HUES6 (cell line): ENCODE measurements around the gene CCDC30.

Experiments used
- H3K27ac ChIP-seq: 2 replicates; pipeline ENCODE4 v1.7.0; 2013; ENCODE audit warnings: low read depth, mild to moderate bottlenecking, low read length, inconsistent platforms
- H3K27me3 ChIP-seq: 2 replicates; pipeline ENCODE4 v1.6.1; 2013; ENCODE audit warnings: low read length; ENCODE audit not compliant: control insufficient read depth, insufficient read depth
- H3K36me3 ChIP-seq: 2 replicates; pipeline ENCODE4 v1.6.1; 2013; ENCODE audit warnings: low read length; ENCODE audit not compliant: control insufficient read depth, insufficient read depth
- H3K4me1 ChIP-seq: 2 replicates; pipeline ENCODE4 v1.6.1; 2013; ENCODE audit warnings: low read length; ENCODE audit not compliant: control insufficient read depth, insufficient read depth
- H3K4me3 ChIP-seq: 2 replicates; pipeline ENCODE4 v1.5.1; 2013; ENCODE audit warnings: low read depth, low read length
- H3K9ac ChIP-seq: one replicate; pipeline ENCODE4 v1.6.1; 2013; ENCODE audit warnings: mild to moderate bottlenecking, low read length
- H3K9me3 ChIP-seq: 2 replicates; pipeline ENCODE4 v1.6.1; 2013; ENCODE audit warnings: low read depth, low read length; ENCODE audit not compliant: control insufficient read depth, insufficient read depth

The CCDC30 gene

DNA sequence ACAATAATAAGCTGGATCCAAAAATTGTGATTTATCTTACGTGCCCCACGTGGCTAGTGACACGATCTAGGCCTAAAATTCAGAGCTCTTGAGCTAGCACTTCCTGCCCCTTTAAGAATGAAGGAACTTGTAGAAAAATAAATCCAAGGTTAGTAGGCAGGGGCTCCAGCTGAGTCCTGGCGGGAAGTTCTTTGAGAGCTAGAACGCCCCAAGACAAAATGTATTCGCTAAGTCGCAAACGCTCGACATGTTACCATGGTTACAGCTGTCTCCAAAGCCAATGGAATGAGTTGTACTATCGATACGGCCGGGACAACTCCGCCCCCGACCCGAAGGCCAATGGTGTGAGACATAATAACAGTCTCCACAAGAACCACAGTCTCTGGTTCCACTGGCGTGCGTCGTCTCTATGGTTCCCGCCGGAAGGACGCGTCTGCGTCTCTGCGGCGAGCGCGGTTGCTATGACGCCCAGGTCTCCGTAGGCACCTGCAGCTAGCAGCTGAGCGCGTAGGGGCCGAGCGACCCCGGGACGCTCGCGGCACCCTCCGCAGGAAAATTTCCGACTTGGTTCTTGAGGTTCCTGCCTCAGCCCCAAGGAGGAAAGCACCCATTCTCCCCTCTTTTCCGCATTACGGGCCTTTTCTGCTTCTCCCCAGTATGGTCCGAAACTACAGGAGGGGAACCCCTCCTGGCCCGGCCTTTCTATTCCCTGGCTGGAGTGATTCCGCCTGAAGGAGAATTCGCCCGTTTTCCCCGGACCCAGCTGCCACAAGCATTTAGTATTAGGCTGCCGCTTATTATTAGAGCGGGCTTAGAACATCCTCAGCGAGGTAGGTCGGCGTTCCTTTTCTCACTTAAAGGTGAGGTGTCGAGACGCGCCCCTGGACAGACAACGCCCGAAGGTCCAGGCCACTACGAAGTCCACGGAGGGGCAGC, at the start of gene CCDC30:
CCDC30 (plus strand) TSS at position 459 of the 936 bp plus-strand sequence. CDS start 17,266 bp downstream, outside the sequence.
- no peak within 1 kb of the TSS for H3K27ac ChIP-seq
- peaks cover 28% of the 10 kb centered on the region for H3K36me3 ChIP-seq
- H3K27me3 ChIP-seq: peaks cover 15% of the 10 kb centered on the region; the same call in 1 of the 2 replicates
- peak within 1 kb of the TSS; percentile 46 for H3K9ac ChIP-seq
- peak within 1 kb of the TSS; percentile 76 for H3K4me3 ChIP-seq
- no peaks in the 10 kb centered on the region for H3K9me3 ChIP-seq
- H3K4me1 ChIP-seq: peaks cover 6% of the 10 kb centered on the region

- H3K9me3 ChIP-seq: no peaks in the 10 kb centered on the region
- no peak overlapping the region for H3K27ac ChIP-seq
- H3K4me1 ChIP-seq: peaks cover 18% of the 10 kb centered on the region
- peaks cover 2% of the 10 kb centered on the region; the same call in 1 of the 2 replicates for H3K36me3 ChIP-seq
- H3K9ac ChIP-seq: no peak overlapping the region
- H3K4me3 ChIP-seq: no peak overlapping the region
- no peaks in the 10 kb centered on the region for H3K27me3 ChIP-seq
These were observed 48.3 kb upstream of the CCDC30 start for GRCh38 chr1:42414551-42415496.

DNA sequence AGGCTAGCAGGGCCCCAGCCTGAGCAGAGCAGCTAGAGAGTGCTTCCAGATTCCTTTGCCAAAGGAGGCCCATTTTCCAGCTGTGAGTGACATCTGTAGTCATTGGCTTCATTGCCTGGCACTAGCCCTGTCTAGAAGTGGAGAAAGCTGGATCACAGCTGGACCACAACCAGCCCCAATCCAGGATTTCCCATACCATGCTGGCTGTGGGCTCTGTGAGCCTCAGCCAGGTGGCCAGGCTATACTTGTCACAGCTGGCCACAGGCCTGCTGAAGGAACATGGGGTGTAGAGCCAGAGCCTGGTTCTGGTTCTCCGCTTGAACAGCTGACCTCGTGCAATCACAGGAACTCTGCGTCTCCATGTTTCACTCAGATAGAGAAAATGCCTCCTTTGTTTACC, 45.9 kb upstream of the CCDC30 start:
- Histone ChIP-seq H3K9ac (no peak overlapping the region), H3K4me3 (no peak overlapping the region), H3K9me3 (no peaks in the 10 kb centered on the region), H3K4me1 (peaks cover 18% of the 10 kb centered on the region), H3K27me3 (no peaks in the 10 kb centered on the region), H3K27ac (no peak overlapping the region), H3K36me3 (no peaks in the 10 kb centered on the region; the same call in 1 of the 2 replicates)

- Histone ChIP-seq H3K9me3 (no peaks in the 10 kb centered on the region), H3K36me3 (no peaks in the 10 kb centered on the region), H3K4me1 (peaks cover 18% of the 10 kb centered on the region), H3K27me3 (no peaks in the 10 kb centered on the region), H3K27ac (peak overlapping the region; percentile 36; the same call in 1 of the 2 replicates), H3K9ac (no peak overlapping the region), H3K4me3 (no peak overlapping the region)
These were observed 44.6 kb upstream of the CCDC30 start for GRCh38 chr1:42418516-42418915.

- no peak overlapping the region for H3K9ac ChIP-seq
- peaks cover 18% of the 10 kb centered on the region for H3K4me1 ChIP-seq
- H3K36me3 ChIP-seq: no peaks in the 10 kb centered on the region
- no peak overlapping the region for H3K27ac ChIP-seq
- no peak overlapping the region for H3K4me3 ChIP-seq
- no peaks in the 10 kb centered on the region for H3K27me3 ChIP-seq
- no peaks in the 10 kb centered on the region for H3K9me3 ChIP-seq
These were observed 43.8 kb upstream of the CCDC30 start for GRCh38 chr1:42419126-42419821.

GRCh38 chr1:42420121-42420520, 43.0 kb upstream of the CCDC30 start:
- Histone ChIP-seq H3K4me1 (peaks cover 18% of the 10 kb centered on the region), H3K9ac (no peak overlapping the region), H3K27ac (no peak overlapping the region), H3K4me3 (no peak overlapping the region), H3K27me3 (no peaks in the 10 kb centered on the region), H3K36me3 (no peaks in the 10 kb centered on the region), H3K9me3 (no peaks in the 10 kb centered on the region)

GRCh38 chr1:42420911-42421585, 42.0 kb upstream of the CCDC30 start:
- no peak overlapping the region for H3K4me3 ChIP-seq
- no peak overlapping the region for H3K9ac ChIP-seq
- H3K9me3 ChIP-seq: no peaks in the 10 kb centered on the region
- H3K4me1 ChIP-seq: peaks cover 18% of the 10 kb centered on the region
- H3K27ac ChIP-seq: no peak overlapping the region
- no peaks in the 10 kb centered on the region for H3K27me3 ChIP-seq
- no peaks in the 10 kb centered on the region for H3K36me3 ChIP-seq

DNA sequence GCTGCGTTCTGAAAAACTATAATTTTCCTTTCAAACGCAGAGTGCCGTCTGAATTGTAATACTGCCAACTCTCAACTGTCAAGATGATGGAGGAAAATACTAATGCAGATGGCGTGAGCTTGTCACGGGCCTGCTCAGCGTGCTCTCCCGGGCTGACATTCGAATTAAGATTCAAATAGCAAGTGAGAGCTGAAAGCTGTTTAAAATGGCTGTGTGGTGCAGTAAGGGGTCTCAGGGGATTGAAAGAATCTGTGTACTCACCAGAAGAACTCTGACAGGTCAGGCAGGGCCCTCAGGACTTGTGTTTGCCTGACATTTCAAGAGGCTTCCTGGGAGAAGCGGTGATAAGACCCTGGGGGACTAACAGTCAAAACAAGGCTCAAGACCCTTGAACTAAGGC, 40.3 kb upstream of the CCDC30 start:
- Histone ChIP-seq H3K27me3 (no peaks in the 10 kb centered on the region), H3K27ac (no peak overlapping the region)

GRCh38 chr1:42423681-42424080, 39.4 kb upstream of the CCDC30 start:
- no peak overlapping the region for H3K4me3 ChIP-seq

More for the DNA sequence above, 40.3 kb upstream of the CCDC30 start:
- no peaks in the 10 kb centered on the region for H3K9me3 ChIP-seq
- peaks cover 22% of the 10 kb centered on the region for H3K4me1 ChIP-seq
- no peak overlapping the region for H3K4me3 ChIP-seq
- H3K36me3 ChIP-seq: no peaks in the 10 kb centered on the region
- no peak overlapping the region for H3K9ac ChIP-seq

DNA sequence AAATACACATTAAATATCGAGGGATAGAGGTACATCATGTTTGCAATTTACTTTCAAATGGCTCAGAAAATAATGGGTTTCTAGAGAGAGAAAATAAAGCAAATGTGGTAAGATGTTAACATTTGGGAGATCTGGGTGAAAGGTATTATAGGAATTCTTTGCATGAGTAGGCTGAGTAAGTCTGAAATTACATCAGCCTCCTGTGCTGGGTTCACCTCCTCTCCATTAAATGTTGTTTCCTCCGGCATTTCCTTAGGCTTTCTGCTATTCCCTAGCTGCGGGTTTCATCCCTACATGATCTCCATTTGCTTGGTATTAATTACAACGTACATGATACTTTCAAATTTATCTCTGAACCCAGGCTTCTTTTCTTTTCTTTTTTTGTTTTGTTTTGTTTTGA, 38.9 kb upstream of the CCDC30 start:
- Histone ChIP-seq H3K36me3 (no peaks in the 10 kb centered on the region), H3K27ac (no peak overlapping the region), H3K4me1 (peaks cover 8% of the 10 kb centered on the region), H3K27me3 (no peaks in the 10 kb centered on the region), H3K9ac (no peak overlapping the region), H3K4me3 (no peak overlapping the region), H3K9me3 (no peaks in the 10 kb centered on the region)

More at GRCh38 chr1:42423681-42424080, 39.4 kb upstream of the CCDC30 start:
- H3K4me1 ChIP-seq: peaks cover 13% of the 10 kb centered on the region
- no peak overlapping the region for H3K27ac ChIP-seq
- no peaks in the 10 kb centered on the region for H3K9me3 ChIP-seq
- H3K9ac ChIP-seq: no peak overlapping the region
- no peaks in the 10 kb centered on the region for H3K36me3 ChIP-seq
- no peaks in the 10 kb centered on the region for H3K27me3 ChIP-seq
